Mucosa of descending colon (tissue), 3 donors: ENCODE data around the gene SUN3. TPM values are rescaled to one million over a fixed set of nuclear protein-coding genes. Genes with fewer than 3 reads are reported as not detected.

ENCODE experiments used
- ATAC-seq: fragments of 200-7000 bp; cut with Tn5 transposase; one replicate; pipeline ENCODE4 v1.9.1; 2020; ENCODE audit warnings: mild to moderate bottlenecking, moderate library complexity
- DNase-seq, 3 donors: peaks; one replicate each; pipeline ENCODE4 v3.0.0-alpha.2; 2020
- H3K36me3 ChIP-seq: fragments of 200-600 bp; one replicate; pipeline ENCODE4 v1.8.0; 2021; ENCODE audit warnings: low read depth, mild to moderate bottlenecking
- H3K4me1 ChIP-seq: fragments of 200-600 bp; one replicate; pipeline ENCODE4 v1.8.0; 2021; ENCODE audit warnings: low read depth, mild to moderate bottlenecking
- H3K4me3 ChIP-seq: fragments of 200-600 bp; one replicate; pipeline ENCODE4 v1.8.0; 2021; ENCODE audit warnings: mild to moderate bottlenecking
- H3K9me3 ChIP-seq: fragments of 200-600 bp; one replicate; pipeline ENCODE4 v1.8.0; 2021; ENCODE audit warnings: mild to moderate bottlenecking
- CTCF ChIP-seq: fragments of 200-600 bp; IDR thresholded peaks from one replicate; pipeline ENCODE4 v1.8.0; 2022; ENCODE audit warnings: antibody characterized with exemption, mild to moderate bottlenecking
- intact Hi-C, 2 donors: fragments of 100-400 bp; cut with DNase I in 1 of 2; cut with micrococcal nuclease in 1 of 2; formaldehyde crosslinking; loops; one replicate each; pipeline versions ENCODE4 v1.11.0 to v1.11.1; 2022; cut with DNase I, micrococcal nuclease
- total RNA-seq, 3 donors: library from RNA; stranded (reverse); fragmentation: NEBNext Ultra II Directional in 2 of 3; extraction: Animal tissue kit (Norgen Biotek cat#: 25700) in 2 of 3; gene quantifications; one replicate each; pipeline versions ENCODE4 v1.2.1 to v1.2.4, GENCODE V29; 2021 to 2023
- donor health status: DM: no; HTN: no; CAD: no; lungs with moderate emphysema.
- donor health status: DM: no; HTN: no; CAD: no.
- donor health status: DM: no; HTN: yes; CAD: no.

Gene SUN3
- total RNA-seq, 3 donors from 2014 or later, result 0.31 TPM; not detected in 2

DNA sequence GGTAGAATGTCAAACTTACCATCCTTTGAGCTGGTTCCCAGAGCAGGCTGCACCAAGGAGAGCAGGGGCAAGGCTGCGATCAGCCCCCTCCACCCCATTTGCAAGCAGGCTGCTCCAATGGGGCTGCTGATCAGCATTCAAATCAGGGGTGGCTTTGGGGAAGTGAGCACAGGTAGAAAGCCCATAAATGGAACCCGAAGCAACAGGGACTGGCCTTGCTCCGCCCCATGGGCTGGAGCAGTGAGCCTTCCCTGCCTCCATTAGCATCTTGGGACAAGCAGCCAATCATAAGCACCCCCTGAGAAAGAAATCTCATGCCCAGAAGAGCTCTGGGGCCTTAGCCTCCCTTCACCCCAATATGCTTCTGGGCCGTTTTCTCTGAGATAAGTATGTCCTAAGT is 76.7 kb downstream of the SUN3 start:
- Histone ChIP-seq H3K9me3 (no peaks in the 10 kb centered on the region), H3K4me1 (peaks cover 14% of the 10 kb centered on the region), H3K36me3 (no peaks in the 10 kb centered on the region), H3K4me3 (no peak overlapping the region)
- ATAC-seq, result no peak
- TF ChIP-seq CTCF, result no peak
- DNase-seq, result no peak
- intact Hi-C loops, result no loop called here

DNA sequence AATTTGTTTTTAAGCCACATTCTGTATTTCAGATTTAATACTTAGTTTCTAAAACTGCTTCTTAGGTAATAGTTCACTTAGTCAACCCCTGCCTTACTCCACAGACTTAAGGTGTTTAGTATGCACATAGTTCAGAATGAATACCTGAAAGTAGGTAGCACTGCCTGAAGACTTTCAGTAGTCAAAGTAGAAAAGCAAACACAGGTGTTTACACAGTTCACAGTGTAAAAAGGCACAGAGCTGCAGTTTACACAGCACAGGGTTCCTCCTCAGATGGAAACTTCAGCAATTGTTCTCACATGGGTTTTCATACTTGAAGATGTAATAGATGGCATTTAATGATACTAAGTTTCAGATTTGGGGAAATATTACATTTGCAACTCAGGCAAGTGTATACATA is 77.5 kb downstream of the SUN3 start:
- TF ChIP-seq CTCF, result no peak
- intact Hi-C loops, result no loop called here
- Histone ChIP-seq H3K4me3 (no peak overlapping the region), H3K4me1 (peaks cover 14% of the 10 kb centered on the region), H3K9me3 (no peaks in the 10 kb centered on the region), H3K36me3 (no peaks in the 10 kb centered on the region)
- ATAC-seq, result peak; percentile 86
- DNase-seq, result no peak

- Histone ChIP-seq H3K4me3 (no peak overlapping the region), H3K9me3 (no peaks in the 10 kb centered on the region), H3K36me3 (no peaks in the 10 kb centered on the region), H3K4me1 (peaks cover 14% of the 10 kb centered on the region)
- ATAC-seq, result peak; percentile 90
- no peak for TF ChIP-seq CTCF
- intact Hi-C loops, result no loop called here
- peak; percentile 65 to 78 (median 77) for DNase-seq
These were observed 78.2 kb downstream of the SUN3 start for GRCh38 chr7:47950714-47951113.

GRCh38 chr7:47949703-47950102 is 79.2 kb downstream of the SUN3 start:
- TF ChIP-seq CTCF, result no peak
- DNase-seq (no peak), ATAC-seq (no peak)
- H3K9me3 ChIP-seq, result no peaks in the 10 kb centered on the region
- no peaks in the 10 kb centered on the region for H3K36me3 ChIP-seq
- intact Hi-C loops, result loop anchor here in 1 of 2 donors (5.0 kb wide), 1 partner anchor 163 kb away; no protein-coding TSS in a partner anchor
- peaks cover 14% of the 10 kb centered on the region for H3K4me1 ChIP-seq
- H3K4me3 ChIP-seq, result no peak overlapping the region

DNA sequence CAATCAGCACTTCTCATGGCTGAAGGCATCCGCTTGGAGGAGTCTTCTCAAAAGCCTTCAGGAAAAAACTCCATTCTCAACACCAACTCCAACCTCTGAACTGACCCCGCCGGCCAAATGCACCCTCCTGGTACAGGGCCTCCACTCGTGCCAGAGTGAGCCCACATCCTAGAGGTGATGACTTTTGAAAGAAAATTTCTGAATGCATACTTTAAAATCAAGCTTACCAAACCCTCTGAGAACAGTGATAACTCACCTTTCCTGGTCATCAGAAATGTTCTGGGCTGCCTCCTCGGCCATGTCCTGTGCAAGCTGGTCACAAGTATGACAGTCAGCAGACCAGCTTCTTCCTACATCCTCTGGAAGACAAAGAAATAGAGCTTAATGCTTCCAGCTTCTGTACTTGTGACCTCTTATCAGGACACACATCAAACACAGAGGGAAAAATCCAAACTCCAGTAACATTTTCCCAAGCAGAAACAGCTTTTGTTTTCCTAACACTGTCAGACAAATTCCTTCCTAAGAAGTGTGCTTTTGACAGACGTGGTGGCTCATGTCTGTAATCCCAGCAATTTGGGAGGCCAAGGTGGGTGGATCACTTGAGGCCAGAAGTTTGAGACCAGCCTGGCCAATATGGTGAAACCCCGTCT is 80.6 kb downstream of the SUN3 start, which contains the start of gene PKD1L1:
Gene PKD1L1, minus strand, starts transcription at position 326 of the 650 bp plus-strand sequence. Its CDS starts 26 bp downstream, at position 300.
- no peak for ATAC-seq
- no peak for TF ChIP-seq CTCF

More for the DNA sequence above, 80.6 kb downstream of the SUN3 start, which contains the start of gene PKD1L1:
- Histone ChIP-seq H3K4me3 (no peak within 1 kb of the TSS), H3K36me3 (no peaks in the 10 kb centered on the region), H3K4me1 (peaks cover 14% of the 10 kb centered on the region), H3K9me3 (no peaks in the 10 kb centered on the region)
- intact Hi-C loops, result loop anchor here in 1 of 2 donors (5.0 kb wide), 1 partner anchor 164 kb away; no protein-coding TSS in a partner anchor
- DNase-seq, result no peak
